HepG2 (cell line): ENCODE results near the gene CTIF.

Experiments used
- EZH2 ChIP-seq: conservative IDR thresholded peaks from 2 replicates; pipeline ENCODE4 v1.6.1; 2012; ENCODE audit warnings: mild to moderate bottlenecking, low read depth, low read length, moderate library complexity
- FOSL2 ChIP-seq: sonication (generic); formaldehyde crosslinking; IDR thresholded peaks from 2 replicates; pipeline ENCODE4 v1.4.0; 2020; ENCODE audit warnings: missing genetic modification reagents
- HNRNPL ChIP-seq: fragments of 200-400 bp; formaldehyde crosslinking; IDR thresholded peaks from 2 replicates; pipeline ENCODE4 v1.6.1; 2017; ENCODE audit warnings: mild to moderate bottlenecking, low read depth, low read length
- KAT2B ChIP-seq: fragments of 150-350 bp; IDR thresholded peaks from 2 replicates; pipeline ENCODE4 v1.6.1; 2014; ENCODE audit warnings: low read depth, low read length, borderline replicate concordance
- MIER2 ChIP-seq: IDR thresholded peaks from 2 replicates; pipeline ENCODE4 v1.6.1; 2016; ENCODE audit warnings: missing biosample characterization, missing genetic modification reagents
- MTF2 ChIP-seq: sonication (generic); formaldehyde crosslinking; IDR thresholded peaks from 2 replicates; pipeline ENCODE4 v1.5.0; 2020; ENCODE audit warnings: missing genetic modification reagents, borderline replicate concordance
- MYC ChIP-seq: sonication (generic); formaldehyde crosslinking; IDR thresholded peaks from 2 replicates; pipeline ENCODE4 v1.9.0; 2021; ENCODE audit warnings: missing genetic modification reagents, borderline replicate concordance
- NFYB ChIP-seq: sonication (generic); formaldehyde crosslinking; IDR thresholded peaks from 2 replicates; pipeline ENCODE4 v1.4.0; 2020; ENCODE audit warnings: missing genetic modification reagents
- SOX13 ChIP-seq, 3 experiments: fragments of 450-650 bp in 1 of 3; sonication (generic) in 1 of 3; formaldehyde crosslinking in 1 of 3; IDR thresholded peaks in 2 of 3; conservative IDR thresholded peaks in 1 of 3; 2 replicates each; pipeline versions ENCODE4 v1.5.0 to v1.6.1; 2016 to 2020; ENCODE audit warnings: antibody characterized with exemption in 1 of 3, mild to moderate bottlenecking in 1 of 3, missing compliant biosample characterization in 1 of 3, missing genetic modification reagents in 1 of 3, moderate library complexity in 1 of 3
- ZNF670 ChIP-seq: sonication (generic); formaldehyde crosslinking; IDR thresholded peaks from 2 replicates; pipeline ENCODE4 v1.8.0; 2022; ENCODE audit warnings: mild to moderate bottlenecking, missing genetic modification reagents, borderline replicate concordance
- TF ChIP-seq, protein P1 (sequence below): sonication (generic); formaldehyde crosslinking; IDR thresholded peaks from 2 replicates; pipeline ENCODE4 v1.5.0; 2020; ENCODE audit warnings: mild to moderate bottlenecking, missing genetic modification reagents, moderate library complexity
- TF ChIP-seq, protein P2 (sequence below): sonication (generic); formaldehyde crosslinking; IDR thresholded peaks from 2 replicates; pipeline ENCODE4 v1.8.0; 2022; ENCODE audit warnings: mild to moderate bottlenecking, missing genetic modification reagents

DNA sequence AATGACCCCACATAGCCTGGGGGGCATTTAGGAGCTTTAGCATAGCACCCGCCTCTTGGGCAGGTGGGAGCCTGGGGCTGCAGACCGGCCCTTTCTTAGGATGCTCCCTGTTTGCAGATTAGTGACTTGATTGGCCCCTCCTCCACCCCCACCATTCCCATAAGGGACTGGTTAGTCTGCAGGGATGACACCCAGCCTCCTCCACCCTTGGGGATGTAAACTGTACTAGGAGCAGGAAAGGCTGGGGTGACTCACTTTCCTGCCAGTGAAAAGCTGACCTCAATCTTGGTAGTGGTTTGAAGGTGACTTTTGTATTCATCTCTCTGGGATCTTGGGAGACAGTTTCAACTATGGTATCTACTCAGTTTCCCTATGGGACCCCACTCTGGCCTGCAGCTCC lies 24.2 kb downstream of the CTIF start:
- TF ChIP-seq, protein P1, sequence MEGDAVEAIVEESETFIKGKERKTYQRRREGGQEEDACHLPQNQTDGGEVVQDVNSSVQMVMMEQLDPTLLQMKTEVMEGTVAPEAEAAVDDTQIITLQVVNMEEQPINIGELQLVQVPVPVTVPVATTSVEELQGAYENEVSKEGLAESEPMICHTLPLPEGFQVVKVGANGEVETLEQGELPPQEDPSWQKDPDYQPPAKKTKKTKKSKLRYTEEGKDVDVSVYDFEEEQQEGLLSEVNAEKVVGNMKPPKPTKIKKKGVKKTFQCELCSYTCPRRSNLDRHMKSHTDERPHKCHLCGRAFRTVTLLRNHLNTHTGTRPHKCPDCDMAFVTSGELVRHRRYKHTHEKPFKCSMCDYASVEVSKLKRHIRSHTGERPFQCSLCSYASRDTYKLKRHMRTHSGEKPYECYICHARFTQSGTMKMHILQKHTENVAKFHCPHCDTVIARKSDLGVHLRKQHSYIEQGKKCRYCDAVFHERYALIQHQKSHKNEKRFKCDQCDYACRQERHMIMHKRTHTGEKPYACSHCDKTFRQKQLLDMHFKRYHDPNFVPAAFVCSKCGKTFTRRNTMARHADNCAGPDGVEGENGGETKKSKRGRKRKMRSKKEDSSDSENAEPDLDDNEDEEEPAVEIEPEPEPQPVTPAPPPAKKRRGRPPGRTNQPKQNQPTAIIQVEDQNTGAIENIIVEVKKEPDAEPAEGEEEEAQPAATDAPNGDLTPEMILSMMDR (CRISPR knock-in tag), result no peak
- TF ChIP-seq HNRNPL, result no peak
- no peak for TF ChIP-seq EZH2
- TF ChIP-seq KAT2B, result no peak
- TF ChIP-seq MIER2 (CRISPR knock-in tag), result no peak
- no peak for TF ChIP-seq ZNF670 (CRISPR knock-in tag)
- no peak for TF ChIP-seq MTF2 (CRISPR knock-in tag)
- TF ChIP-seq SOX13 (IDR thresholded peaks at IDR 0.05), result no peak
- no peak for TF ChIP-seq SOX13 (CRISPR knock-in tag; conservative IDR thresholded peaks at IDR 0.05 in 1 of 2, IDR thresholded peaks at IDR 0.05 in 1 of 2)
- no peak for TF ChIP-seq FOSL2 (CRISPR knock-in tag)
- TF ChIP-seq NFYB, result no peak
- TF ChIP-seq MYC (CRISPR knock-in tag), result no peak
- TF ChIP-seq, protein P2, sequence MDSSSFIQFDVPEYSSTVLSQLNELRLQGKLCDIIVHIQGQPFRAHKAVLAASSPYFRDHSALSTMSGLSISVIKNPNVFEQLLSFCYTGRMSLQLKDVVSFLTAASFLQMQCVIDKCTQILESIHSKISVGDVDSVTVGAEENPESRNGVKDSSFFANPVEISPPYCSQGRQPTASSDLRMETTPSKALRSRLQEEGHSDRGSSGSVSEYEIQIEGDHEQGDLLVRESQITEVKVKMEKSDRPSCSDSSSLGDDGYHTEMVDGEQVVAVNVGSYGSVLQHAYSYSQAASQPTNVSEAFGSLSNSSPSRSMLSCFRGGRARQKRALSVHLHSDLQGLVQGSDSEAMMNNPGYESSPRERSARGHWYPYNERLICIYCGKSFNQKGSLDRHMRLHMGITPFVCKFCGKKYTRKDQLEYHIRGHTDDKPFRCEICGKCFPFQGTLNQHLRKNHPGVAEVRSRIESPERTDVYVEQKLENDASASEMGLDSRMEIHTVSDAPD (CRISPR knock-in tag), result no peak
